Activated naive CD4-positive, alpha-beta T cell treated with anti-CD3 and anti-CD28 coated beads, Interleukin-2, amount 50 U/mL, for 24 hours (primary cell): ENCODE data around the gene SLC25A1.

Source experiments
- H3K27ac Mint-ChIP-seq: one replicate; pipeline ENCODE4 v1.8.0; 2021; ENCODE audit warnings: mild to moderate bottlenecking, mixed read lengths
- H3K27me3 Mint-ChIP-seq: one replicate; pipeline ENCODE4 v1.8.0; 2021; ENCODE audit warnings: mixed read lengths
- H3K36me3 Mint-ChIP-seq: one replicate; pipeline ENCODE4 v1.8.0; 2021; ENCODE audit warnings: mixed read lengths
- H3K4me1 Mint-ChIP-seq: one replicate; pipeline ENCODE4 v1.8.0; 2021; ENCODE audit warnings: mixed read lengths
- H3K4me3 Mint-ChIP-seq: one replicate; pipeline ENCODE4 v1.8.0; 2021; ENCODE audit warnings: mild to moderate bottlenecking, mixed read lengths
- H3K9me3 Mint-ChIP-seq: one replicate; pipeline ENCODE4 v1.8.0; 2021; ENCODE audit warnings: mixed read lengths

Gene SLC25A1

GRCh38 chr22:19178657-19179496 is at the start of gene SLC25A1:
Gene SLC25A1, minus strand, starts transcription at chr22:19178736. Its CDS starts 63 bp downstream, at chr22:19178673.
- Mint-ChIP-seq H3K27ac (peak within 1 kb of the TSS; percentile 30), H3K36me3 (no peaks in the 10 kb centered on the region), H3K4me1 (peaks cover 22% of the 10 kb centered on the region), H3K4me3 (peak within 1 kb of the TSS; percentile 87), H3K27me3 (no peaks in the 10 kb centered on the region), H3K9me3 (no peaks in the 10 kb centered on the region)

DNA sequence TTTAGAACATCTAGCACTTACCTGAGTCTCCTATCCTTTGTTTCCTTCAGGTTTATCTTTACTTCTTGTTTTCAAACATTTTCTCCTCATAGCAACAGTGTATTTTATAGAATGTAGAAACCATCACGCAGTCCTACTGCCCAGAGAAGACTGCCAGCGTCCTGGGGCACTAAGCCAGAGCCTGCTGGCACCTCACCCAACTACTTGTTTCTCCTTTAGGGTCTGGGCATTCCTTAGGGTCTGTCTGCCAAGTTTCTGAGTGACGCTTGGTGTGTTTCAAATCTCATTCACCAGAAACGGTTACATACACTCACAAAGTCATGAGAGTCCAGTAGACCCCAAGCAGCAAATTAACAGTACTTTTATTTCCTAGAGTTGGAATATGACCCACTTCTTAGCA is 49.6 kb upstream of the SLC25A1 start:
- Mint-ChIP-seq H3K4me1 (no peaks in the 10 kb centered on the region), H3K27me3 (no peaks in the 10 kb centered on the region), H3K4me3 (no peak overlapping the region), H3K36me3 (no peaks in the 10 kb centered on the region), H3K27ac (no peak overlapping the region), H3K9me3 (no peaks in the 10 kb centered on the region)

GRCh38 chr22:19226428-19226827 is 47.9 kb upstream of the SLC25A1 start:
- H3K27ac Mint-ChIP-seq = no peak overlapping the region
- no peaks in the 10 kb centered on the region for H3K36me3 Mint-ChIP-seq
- no peak overlapping the region for H3K4me3 Mint-ChIP-seq
- no peaks in the 10 kb centered on the region for H3K9me3 Mint-ChIP-seq
- no peaks in the 10 kb centered on the region for H3K4me1 Mint-ChIP-seq
- H3K27me3 Mint-ChIP-seq = no peaks in the 10 kb centered on the region

DNA sequence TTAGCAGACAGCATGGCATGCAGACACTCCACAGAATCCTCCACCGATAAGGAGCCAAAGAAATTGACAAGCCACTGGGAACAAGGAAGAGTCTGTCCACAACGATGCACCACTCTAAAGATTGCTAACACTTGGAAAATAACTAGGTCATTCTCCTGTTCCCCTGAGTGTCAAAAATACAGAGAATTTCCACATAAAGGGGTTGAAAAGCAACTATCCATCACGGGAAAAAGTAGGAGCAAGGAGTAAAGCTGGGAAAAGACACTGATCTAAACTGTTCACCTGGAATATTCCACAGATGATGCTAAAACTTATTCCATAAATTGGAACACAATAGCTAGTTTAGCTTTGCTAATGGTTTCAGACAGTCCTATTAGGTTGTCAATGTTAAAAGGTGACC is 47.0 kb upstream of the SLC25A1 start:
- H3K4me1 Mint-ChIP-seq = no peaks in the 10 kb centered on the region
- H3K27me3 Mint-ChIP-seq = no peaks in the 10 kb centered on the region
- no peaks in the 10 kb centered on the region for H3K9me3 Mint-ChIP-seq
- H3K4me3 Mint-ChIP-seq = no peak overlapping the region
- no peaks in the 10 kb centered on the region for H3K36me3 Mint-ChIP-seq
- no peak overlapping the region for H3K27ac Mint-ChIP-seq

GRCh38 chr22:19224985-19225384 is 46.4 kb upstream of the SLC25A1 start:
- Mint-ChIP-seq H3K9me3 (no peaks in the 10 kb centered on the region), H3K27me3 (no peaks in the 10 kb centered on the region), H3K27ac (no peak overlapping the region)

DNA sequence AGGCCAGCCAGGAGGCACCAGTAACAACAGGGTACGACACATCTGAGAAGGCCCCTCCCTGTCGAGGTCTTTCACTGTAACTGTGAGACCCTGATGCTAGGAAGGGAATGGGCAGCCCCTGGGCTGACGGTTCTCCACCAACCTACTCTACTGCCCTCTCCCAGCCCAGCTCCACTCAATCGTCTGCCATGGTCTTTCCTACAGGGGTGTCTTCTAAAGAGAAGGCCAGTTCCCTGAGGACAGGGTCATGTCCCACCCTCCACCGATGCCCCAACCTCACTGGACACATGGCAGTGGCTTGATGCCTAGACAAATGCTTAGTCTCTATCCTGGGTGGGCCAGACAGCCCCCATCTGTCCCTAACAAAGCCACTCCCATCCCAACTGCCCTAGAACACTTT is 46.0 kb upstream of the SLC25A1 start:
- no peaks in the 10 kb centered on the region for H3K27me3 Mint-ChIP-seq
- H3K27ac Mint-ChIP-seq = no peak overlapping the region
- H3K4me1 Mint-ChIP-seq = no peaks in the 10 kb centered on the region

More at GRCh38 chr22:19224985-19225384, 46.4 kb upstream of the SLC25A1 start:
- Mint-ChIP-seq H3K36me3 (no peaks in the 10 kb centered on the region), H3K4me3 (no peak overlapping the region), H3K4me1 (no peaks in the 10 kb centered on the region)

DNA sequence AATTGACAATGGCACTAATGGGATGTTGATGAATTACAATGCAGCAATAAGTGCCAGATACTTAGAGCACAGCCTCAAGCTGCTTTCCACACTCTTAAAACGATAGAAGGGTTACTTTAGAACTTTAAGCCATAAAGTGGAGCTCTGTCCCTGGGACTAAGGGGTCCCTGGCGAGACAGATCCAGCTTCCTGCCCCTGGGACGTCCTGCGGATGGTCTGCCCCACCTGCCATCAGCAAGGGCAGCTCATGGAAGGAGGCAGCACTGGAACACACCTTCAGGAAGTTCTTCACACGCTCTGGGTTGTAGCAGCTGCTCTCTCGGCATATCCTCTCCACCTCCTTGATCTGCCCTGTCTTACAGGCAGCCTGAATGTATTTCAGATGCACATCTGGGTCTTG is 45.1 kb upstream of the SLC25A1 start:
- Mint-ChIP-seq H3K4me3 (no peak overlapping the region), H3K9me3 (no peaks in the 10 kb centered on the region), H3K36me3 (no peaks in the 10 kb centered on the region), H3K27ac (no peak overlapping the region), H3K27me3 (no peaks in the 10 kb centered on the region), H3K4me1 (no peaks in the 10 kb centered on the region)

More for the DNA sequence above, 46.0 kb upstream of the SLC25A1 start:
- Mint-ChIP-seq H3K4me3 (no peak overlapping the region), H3K9me3 (no peaks in the 10 kb centered on the region), H3K36me3 (no peaks in the 10 kb centered on the region)

DNA sequence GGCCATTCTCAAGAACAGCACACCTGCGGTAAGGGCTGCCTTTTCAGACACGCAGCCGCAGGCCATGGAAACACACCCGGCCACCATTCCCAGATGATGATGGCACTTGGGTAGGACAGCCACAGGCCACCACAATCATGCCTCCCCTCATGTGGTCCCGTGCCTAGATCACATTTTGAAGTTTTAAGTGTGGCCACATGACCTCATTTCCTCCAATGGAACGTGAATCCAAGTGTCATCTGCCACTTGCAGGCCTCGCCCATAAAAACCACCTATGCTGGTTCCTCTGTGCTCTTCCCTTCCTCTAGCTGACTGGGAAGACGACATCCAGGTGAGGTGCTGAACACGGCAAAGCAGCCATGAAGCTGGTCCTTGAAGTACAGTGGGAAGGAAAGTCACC is 44.6 kb upstream of the SLC25A1 start:
- Mint-ChIP-seq H3K9me3 (no peaks in the 10 kb centered on the region), H3K27me3 (no peaks in the 10 kb centered on the region), H3K4me3 (no peak overlapping the region), H3K4me1 (peaks cover 1% of the 10 kb centered on the region), H3K36me3 (no peaks in the 10 kb centered on the region), H3K27ac (no peak overlapping the region)

DNA sequence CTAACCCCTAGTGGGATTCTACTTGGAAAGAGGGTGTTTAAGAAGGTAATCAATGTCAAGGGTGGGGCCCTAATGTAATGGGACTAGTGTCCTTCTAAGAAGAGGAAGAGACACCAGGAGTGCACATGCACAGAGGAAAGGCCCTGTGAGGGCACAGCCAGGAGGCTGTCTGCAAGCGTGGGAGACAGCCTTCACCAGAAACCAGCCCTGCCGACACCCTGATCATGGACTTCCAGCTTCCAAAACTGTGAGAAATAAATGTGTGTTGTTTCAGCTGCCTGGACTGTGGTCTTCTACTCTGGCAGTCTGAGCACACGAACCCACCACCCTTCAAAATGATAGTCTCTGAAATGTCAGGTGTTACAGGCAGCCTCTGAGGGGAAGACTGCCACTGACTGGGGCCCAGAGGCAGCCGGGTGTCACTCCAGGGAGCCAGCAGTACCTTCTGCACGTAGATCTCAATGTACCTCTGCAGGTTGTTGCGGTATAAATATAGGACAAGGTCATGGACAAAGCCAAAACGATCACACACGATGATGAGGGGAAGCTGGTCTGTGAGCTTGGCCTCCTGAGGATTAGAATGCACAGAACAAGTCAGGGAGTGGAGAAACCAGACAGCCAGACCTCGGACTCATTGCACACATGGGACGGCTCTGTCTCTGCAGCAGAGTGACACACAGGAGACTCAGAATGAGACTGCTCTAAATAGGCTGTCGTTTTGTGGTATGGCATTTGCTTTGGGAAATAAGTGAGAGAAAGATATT is 43.9 kb upstream of the SLC25A1 start:
- no peak overlapping the region for H3K27ac Mint-ChIP-seq
- H3K9me3 Mint-ChIP-seq = no peaks in the 10 kb centered on the region
- H3K36me3 Mint-ChIP-seq = no peaks in the 10 kb centered on the region
- H3K4me3 Mint-ChIP-seq = no peak overlapping the region
- no peaks in the 10 kb centered on the region for H3K27me3 Mint-ChIP-seq
- peaks cover 5% of the 10 kb centered on the region for H3K4me1 Mint-ChIP-seq

DNA sequence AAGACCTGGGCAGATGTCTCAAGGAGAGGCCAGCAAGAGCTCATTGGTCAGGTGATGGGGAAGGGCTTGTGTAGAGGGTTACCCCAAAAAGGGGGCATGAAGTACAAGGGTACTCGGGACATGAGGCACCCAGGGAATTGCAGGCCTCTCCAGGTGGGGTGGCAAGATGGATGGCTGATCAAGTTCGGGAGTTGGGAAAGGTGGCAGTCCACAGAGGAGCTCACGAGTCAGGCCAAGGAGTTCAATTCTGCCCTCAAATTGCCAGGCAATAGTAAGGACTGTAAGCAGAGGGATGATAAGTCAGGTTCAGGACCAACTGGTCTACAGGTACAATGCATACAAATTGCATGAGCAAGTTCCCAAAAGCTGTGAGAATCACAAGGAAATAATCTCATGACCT is 42.3 kb upstream of the SLC25A1 start:
- Mint-ChIP-seq H3K27ac (no peak overlapping the region), H3K27me3 (no peaks in the 10 kb centered on the region), H3K4me3 (no peak overlapping the region), H3K9me3 (no peaks in the 10 kb centered on the region), H3K4me1 (peaks cover 5% of the 10 kb centered on the region), H3K36me3 (no peaks in the 10 kb centered on the region)

GRCh38 chr22:19218541-19219233 is 40.2 kb upstream of the SLC25A1 start:
- H3K27me3 Mint-ChIP-seq = no peaks in the 10 kb centered on the region
- no peaks in the 10 kb centered on the region for H3K9me3 Mint-ChIP-seq
- H3K27ac Mint-ChIP-seq = no peak overlapping the region
- H3K4me1 Mint-ChIP-seq = peaks cover 5% of the 10 kb centered on the region
- H3K36me3 Mint-ChIP-seq = no peaks in the 10 kb centered on the region
- H3K4me3 Mint-ChIP-seq = no peak overlapping the region

DNA sequence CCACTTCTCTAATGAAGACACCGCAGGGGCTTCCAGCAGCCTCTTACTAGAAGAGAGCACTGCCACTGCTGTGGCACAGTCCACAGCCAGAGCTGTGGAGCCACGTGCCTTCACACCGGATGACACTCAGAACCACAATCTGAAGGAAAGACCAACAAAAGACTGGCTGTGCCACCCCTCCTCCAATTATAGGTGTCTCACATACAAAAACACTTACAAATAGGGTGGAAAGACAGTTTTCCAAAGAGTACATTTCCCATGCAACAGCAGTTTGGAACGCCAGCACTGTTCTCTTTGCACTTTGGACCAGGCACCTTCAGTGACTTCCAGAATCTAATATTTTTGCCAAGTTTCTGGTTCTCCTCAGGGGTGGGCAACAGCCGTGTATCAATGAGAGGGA is 38.0 kb upstream of the SLC25A1 start:
- H3K27ac Mint-ChIP-seq = no peak overlapping the region
- peaks cover 2% of the 10 kb centered on the region for H3K27me3 Mint-ChIP-seq
- no peak overlapping the region for H3K4me3 Mint-ChIP-seq
- no peaks in the 10 kb centered on the region for H3K36me3 Mint-ChIP-seq
- peaks cover 5% of the 10 kb centered on the region for H3K4me1 Mint-ChIP-seq
- H3K9me3 Mint-ChIP-seq = no peaks in the 10 kb centered on the region

GRCh38 chr22:19215360-19215759 is 36.8 kb upstream of the SLC25A1 start:
- H3K36me3 Mint-ChIP-seq = no peaks in the 10 kb centered on the region
- H3K27me3 Mint-ChIP-seq = peaks cover 2% of the 10 kb centered on the region
- no peak overlapping the region for H3K4me3 Mint-ChIP-seq
- peaks cover 5% of the 10 kb centered on the region for H3K4me1 Mint-ChIP-seq
- H3K27ac Mint-ChIP-seq = no peak overlapping the region
- no peaks in the 10 kb centered on the region for H3K9me3 Mint-ChIP-seq

DNA sequence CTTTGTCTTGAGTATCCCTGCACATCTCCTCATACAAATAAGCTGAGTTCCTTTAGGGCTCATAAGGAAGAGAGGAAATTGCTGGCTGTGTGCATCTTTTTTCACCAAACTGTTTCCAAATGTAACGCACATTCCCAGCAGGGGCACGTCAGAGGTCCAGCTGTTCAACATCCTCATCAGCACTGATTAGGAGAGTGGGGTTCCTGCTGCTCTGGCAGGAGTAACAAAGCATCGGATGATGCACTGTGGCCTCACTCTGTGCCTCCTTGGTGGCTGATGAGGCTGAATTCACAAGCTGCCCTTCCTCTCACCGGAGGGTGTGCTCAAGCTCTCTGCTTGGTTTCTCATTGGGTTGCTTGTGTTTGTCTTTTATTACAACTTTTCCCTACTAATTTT is 35.5 kb upstream of the SLC25A1 start:
- no peak overlapping the region for H3K27ac Mint-ChIP-seq
- peaks cover 5% of the 10 kb centered on the region for H3K4me1 Mint-ChIP-seq

DNA sequence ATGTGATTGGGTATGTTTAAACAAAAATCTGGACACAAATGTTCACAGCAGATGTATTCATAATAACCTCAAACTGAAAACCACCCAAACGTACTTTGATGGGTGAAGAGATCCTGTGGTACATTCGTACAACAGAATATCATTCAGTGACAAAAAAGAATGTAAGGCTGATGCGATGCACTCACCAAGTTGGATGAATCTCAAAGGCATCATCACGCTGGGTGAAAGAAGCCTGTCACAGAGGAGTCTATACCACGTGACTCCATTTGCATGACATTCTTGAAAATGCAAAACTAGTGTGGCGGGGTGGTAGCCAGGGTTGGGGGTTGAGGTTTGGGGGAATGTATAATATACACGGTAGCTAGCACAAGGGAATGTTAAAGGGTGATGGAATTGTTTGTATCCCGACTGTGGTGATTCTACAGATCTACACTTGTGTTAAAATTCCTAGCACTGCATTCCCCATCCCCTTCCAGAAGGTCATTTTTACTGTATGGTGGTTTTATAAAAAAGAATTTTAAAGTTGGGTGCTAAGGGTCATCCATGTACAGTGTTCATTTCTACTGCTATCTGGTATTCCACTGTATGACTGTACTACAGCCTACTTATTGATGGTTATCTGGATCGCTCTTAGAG is 35.0 kb upstream of the SLC25A1 start:
- Mint-ChIP-seq H3K4me1 (peaks cover 5% of the 10 kb centered on the region), H3K4me3 (no peak overlapping the region), H3K9me3 (no peaks in the 10 kb centered on the region), H3K27ac (no peak overlapping the region), H3K27me3 (peaks cover 6% of the 10 kb centered on the region), H3K36me3 (no peaks in the 10 kb centered on the region)

More for the DNA sequence above, 35.5 kb upstream of the SLC25A1 start:
- H3K27me3 Mint-ChIP-seq = peaks cover 6% of the 10 kb centered on the region
- no peaks in the 10 kb centered on the region for H3K9me3 Mint-ChIP-seq
- H3K36me3 Mint-ChIP-seq = no peaks in the 10 kb centered on the region
- H3K4me3 Mint-ChIP-seq = no peak overlapping the region
